Smooth muscle cell (in vitro differentiated cells): Measurements from ENCODE around the gene INPP5F. TPM values are rescaled to one million over a fixed set of nuclear protein-coding genes. Genes with fewer than 3 reads are reported as not detected.

Experiments
- DNase-seq: peaks from one replicate; lab custom pipeline; 2025; ENCODE audit not compliant: unreplicated experiment; lab: John Stamatoyannopoulos, UW
- H2AFZ ChIP-seq: fragments of 200-600 bp; sonication (generic); 2 replicates; pipeline ENCODE4 v1.6.0; 2016; ENCODE audit warnings: antibody characterized with exemption, low read depth, mild to moderate bottlenecking
- H3F3A ChIP-seq: fragments of 200-600 bp; sonication (generic); 2 replicates; pipeline ENCODE4 v1.6.0; 2017; ENCODE audit warnings: antibody characterized with exemption, low read depth
- H3K27ac ChIP-seq: fragments of 200-600 bp; sonication (generic); 2 replicates; pipeline ENCODE4 v1.5.1; 2016; ENCODE audit warnings: low read depth, mild to moderate bottlenecking
- H3K27me3 ChIP-seq: fragments of 200-600 bp; sonication (generic); 2 replicates; pipeline ENCODE4 v1.6.1; 2016; ENCODE audit warnings: low read depth, mild to moderate bottlenecking
- H3K36me3 ChIP-seq: fragments of 200-600 bp; sonication (generic); 2 replicates; pipeline ENCODE4 v1.5.1; 2016; ENCODE audit warnings: low read depth
- H3K4me1 ChIP-seq: fragments of 200-600 bp; sonication (generic); 2 replicates; pipeline ENCODE4 v1.5.1; 2016; ENCODE audit warnings: low read depth
- H3K4me2 ChIP-seq: fragments of 200-600 bp; sonication (generic); 2 replicates; pipeline ENCODE4 v1.6.0; 2016; ENCODE audit warnings: mild to moderate bottlenecking
- H3K4me3 ChIP-seq: fragments of 200-600 bp; sonication (generic); 2 replicates; pipeline ENCODE4 v1.5.1; 2016; ENCODE audit warnings: mild to moderate bottlenecking
- H3K79me2 ChIP-seq: fragments of 200-600 bp; sonication (generic); 2 replicates; pipeline ENCODE4 v1.6.0; 2016; ENCODE audit warnings: low read depth, mild to moderate bottlenecking
- H3K9ac ChIP-seq: fragments of 200-600 bp; sonication (generic); 2 replicates; pipeline ENCODE4 v1.6.0; 2016; ENCODE audit warnings: low read depth
- H3K9me3 ChIP-seq: fragments of 200-600 bp; sonication (generic); replicated peaks from 2 replicates; pipeline ENCODE4 v1.5.1; 2016; ENCODE audit warnings: low read depth
- H4K20me1 ChIP-seq: fragments of 200-600 bp; sonication (generic); 2 replicates; pipeline ENCODE4 v1.6.0; 2016; ENCODE audit warnings: low read depth
- WGBS: methylation state at CpG from one replicate; pipeline ENCODE4 v1.1.7; 2016; ENCODE audit warnings: low lambda C conversion rate; 5-methylcytosine and 5-hydroxymethylcytosine counted together
- polyA plus RNA-seq: library from polyadenylated mRNA; unstranded; fragments of >200 nt; fragmentation: Nextera tagmentation; extraction: Ambion mirVana; gene quantifications from 2 replicates; pipeline ENCODE4 v1.2.1, GENCODE V29; 2016
- total RNA-seq: library from RNA; depleted of rRNA; stranded (reverse); fragments of >200 nt; gene quantifications from 2 replicates; pipeline ENCODE4 v1.2.3, GENCODE V29; 2014
- TF ChIP-seq, protein P1 (sequence below): fragments of 200-600 bp; sonication (generic); IDR thresholded peaks from 2 replicates; pipeline ENCODE4 v1.5.1; 2017; ENCODE audit warnings: borderline replicate concordance, mild to moderate bottlenecking, antibody characterized with exemption; ENCODE audit not compliant: insufficient read depth, poor library complexity, severe bottlenecking

INPP5F gene
- total and polyA plus RNA-seq, 2 experiments from 2014 or later = 15.9 to 106 TPM

DNA sequence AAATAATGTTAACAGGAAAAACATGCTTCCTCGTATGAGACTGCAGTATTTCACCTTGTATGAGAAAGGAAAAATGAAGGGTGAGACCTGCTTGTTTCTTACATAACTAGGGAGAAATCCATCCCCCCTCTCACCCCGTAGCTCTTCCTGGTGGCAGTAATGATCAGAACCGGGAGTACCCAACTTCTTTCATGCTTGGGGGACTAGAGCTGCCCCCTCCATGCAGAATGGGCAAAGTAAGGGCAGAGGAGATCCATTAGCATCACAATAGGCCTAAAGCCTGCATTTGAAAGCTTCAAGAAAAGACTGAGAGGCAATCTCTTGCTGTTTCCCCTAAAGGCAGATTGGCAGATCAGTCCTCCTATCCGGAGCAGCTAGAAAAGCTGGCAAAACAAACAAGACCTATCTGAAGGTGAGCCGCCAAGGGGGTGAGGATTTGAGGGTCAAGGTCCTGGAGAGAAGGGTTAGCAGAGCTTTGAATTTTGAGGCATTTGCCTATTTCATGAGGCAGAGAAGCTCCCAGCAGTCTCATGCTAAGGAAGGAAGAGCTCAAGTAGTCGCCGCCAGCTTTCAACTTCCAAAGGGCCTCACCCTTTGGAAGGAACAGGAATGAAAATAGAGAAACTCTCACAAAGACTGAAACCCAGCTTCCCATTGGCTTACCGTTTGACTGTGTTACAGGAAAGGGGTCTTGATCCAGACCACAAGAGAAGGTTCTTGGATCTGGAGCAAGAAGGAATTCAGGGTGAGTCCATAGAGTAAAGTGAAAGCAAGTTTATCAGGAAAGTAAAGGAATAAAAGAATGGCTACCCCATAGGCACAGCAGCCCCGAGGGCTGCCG, 38.4 kb upstream of the INPP5F start:
- WGBS = 14% methylated on average over 10 of the region's 10 CpGs
- Histone ChIP-seq H3K27ac (peak overlapping the region; percentile 24), H3K4me2 (peak overlapping the region; percentile 76), H3K9ac (peak overlapping the region; percentile 5), H3F3A (peaks cover 10% of the 10 kb centered on the region), H3K79me2 (no peaks in the 10 kb centered on the region), H2AFZ (peak overlapping the region; percentile 96), H3K4me1 (peaks cover 19% of the 10 kb centered on the region), H3K4me3 (peak overlapping the region; percentile 39), H4K20me1 (no peaks in the 10 kb centered on the region), H3K36me3 (no peaks in the 10 kb centered on the region), H3K9me3 (no peaks in the 10 kb centered on the region), H3K27me3 (no peaks in the 10 kb centered on the region)
- DNase-seq = no peak
- TF ChIP-seq, protein P1, sequence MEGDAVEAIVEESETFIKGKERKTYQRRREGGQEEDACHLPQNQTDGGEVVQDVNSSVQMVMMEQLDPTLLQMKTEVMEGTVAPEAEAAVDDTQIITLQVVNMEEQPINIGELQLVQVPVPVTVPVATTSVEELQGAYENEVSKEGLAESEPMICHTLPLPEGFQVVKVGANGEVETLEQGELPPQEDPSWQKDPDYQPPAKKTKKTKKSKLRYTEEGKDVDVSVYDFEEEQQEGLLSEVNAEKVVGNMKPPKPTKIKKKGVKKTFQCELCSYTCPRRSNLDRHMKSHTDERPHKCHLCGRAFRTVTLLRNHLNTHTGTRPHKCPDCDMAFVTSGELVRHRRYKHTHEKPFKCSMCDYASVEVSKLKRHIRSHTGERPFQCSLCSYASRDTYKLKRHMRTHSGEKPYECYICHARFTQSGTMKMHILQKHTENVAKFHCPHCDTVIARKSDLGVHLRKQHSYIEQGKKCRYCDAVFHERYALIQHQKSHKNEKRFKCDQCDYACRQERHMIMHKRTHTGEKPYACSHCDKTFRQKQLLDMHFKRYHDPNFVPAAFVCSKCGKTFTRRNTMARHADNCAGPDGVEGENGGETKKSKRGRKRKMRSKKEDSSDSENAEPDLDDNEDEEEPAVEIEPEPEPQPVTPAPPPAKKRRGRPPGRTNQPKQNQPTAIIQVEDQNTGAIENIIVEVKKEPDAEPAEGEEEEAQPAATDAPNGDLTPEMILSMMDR = no peak

- no peaks in the 10 kb centered on the region for H3K79me2 ChIP-seq
- H3K36me3 ChIP-seq = no peaks in the 10 kb centered on the region
- peaks cover 19% of the 10 kb centered on the region for H3K4me1 ChIP-seq
- H4K20me1 ChIP-seq = no peaks in the 10 kb centered on the region
- no peak for DNase-seq
- peak overlapping the region; percentile 51 for H3K27ac ChIP-seq
- peaks cover 10% of the 10 kb centered on the region for H3F3A ChIP-seq
- TF ChIP-seq, protein P1 = peak; percentile 12
- peak overlapping the region; percentile 39 for H3K4me3 ChIP-seq
- peak overlapping the region; percentile 96 for H2AFZ ChIP-seq
- H3K9ac ChIP-seq = no peak overlapping the region
- peak overlapping the region; percentile 76 for H3K4me2 ChIP-seq
- no peaks in the 10 kb centered on the region for H3K9me3 ChIP-seq
- WGBS = 20% methylated on average over 4 of the region's 4 CpGs
- H3K27me3 ChIP-seq = no peaks in the 10 kb centered on the region
Measured at GRCh38 chr10:119688033-119688508, 37.8 kb upstream of the INPP5F start.

GRCh38 chr10:119689016-119689580, 36.8 kb upstream of the INPP5F start:
- no peak overlapping the region for H2AFZ ChIP-seq
- H4K20me1 ChIP-seq = no peaks in the 10 kb centered on the region
- DNase-seq = no peak
- no peaks in the 10 kb centered on the region for H3K79me2 ChIP-seq
- peaks cover 19% of the 10 kb centered on the region for H3K4me1 ChIP-seq
- TF ChIP-seq, protein P1 = no peak
- H3K27me3 ChIP-seq = no peaks in the 10 kb centered on the region
- no peaks in the 10 kb centered on the region for H3K9me3 ChIP-seq
- peaks cover 10% of the 10 kb centered on the region for H3F3A ChIP-seq
- no peak overlapping the region for H3K4me3 ChIP-seq
- no peak overlapping the region for H3K4me2 ChIP-seq
- H3K9ac ChIP-seq = no peak overlapping the region
- 64% methylated on average over 6 of the region's 6 CpGs for WGBS
- H3K36me3 ChIP-seq = no peaks in the 10 kb centered on the region
- peak overlapping the region; percentile 51 for H3K27ac ChIP-seq
